ENCODE measurements around the gene NT5DC4. TPM values are rescaled to one million over a fixed set of nuclear protein-coding genes. Genes with fewer than 3 reads are reported as not detected.

Gene NT5DC4
- total and polyA plus RNA-seq, 2 of the 8 experiments (the other 6 are each of a cell fraction or from before 2014, with no cell fraction given) = not detected

DNA sequence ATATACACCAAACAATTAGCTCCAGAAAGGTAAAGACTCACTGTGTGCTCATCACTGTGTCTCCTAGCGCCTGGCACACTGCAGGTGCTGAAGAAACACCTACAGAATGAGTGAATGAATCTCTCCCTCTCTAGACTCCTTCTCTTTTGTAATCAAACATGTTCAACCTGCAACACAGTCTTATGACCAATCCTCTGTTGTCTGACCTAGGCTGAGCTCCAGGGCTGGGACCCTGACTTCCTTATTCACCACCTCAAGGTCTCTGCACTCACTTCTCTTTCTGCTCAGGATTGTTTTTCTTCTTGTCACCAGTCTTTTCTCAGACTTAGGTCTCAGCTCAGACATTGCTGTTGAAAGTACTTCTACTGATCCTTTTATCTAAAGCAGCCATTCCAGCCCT lies 33.7 kb downstream of the NT5DC4 start (continued):
- TF ChIP-seq EGR1 (IDR thresholded peaks at IDR 0.05; ENCODE audit: borderline replicate concordance, low read depth, low read length) (no peak), POU5F1 (IDR thresholded peaks at IDR 0.05; ENCODE audit: low read depth, low read length) (no peak), RNF2 (IDR thresholded peaks at IDR 0.05; ENCODE audit: borderline replicate concordance, low read depth, low read length, missing control alignments, poor library complexity, severe bottlenecking) (no peak)

Measured in H1 (cell line).